Smooth muscle cell (in vitro differentiated cells): ENCODE results near the gene CPED1. TPM values are rescaled to one million over a fixed set of nuclear protein-coding genes. Genes with fewer than 3 reads are reported as not detected.

Experiments
- DNase-seq: peaks from one replicate; lab custom pipeline; 2025; ENCODE audit not compliant: unreplicated experiment; lab: John Stamatoyannopoulos, UW
- H2AFZ ChIP-seq: fragments of 200-600 bp; sonication (generic); 2 replicates; pipeline ENCODE4 v1.6.0; 2016; ENCODE audit warnings: antibody characterized with exemption, low read depth, mild to moderate bottlenecking
- H3F3A ChIP-seq: fragments of 200-600 bp; sonication (generic); 2 replicates; pipeline ENCODE4 v1.6.0; 2017; ENCODE audit warnings: antibody characterized with exemption, low read depth
- H3K27ac ChIP-seq: fragments of 200-600 bp; sonication (generic); 2 replicates; pipeline ENCODE4 v1.5.1; 2016; ENCODE audit warnings: low read depth, mild to moderate bottlenecking
- H3K27me3 ChIP-seq: fragments of 200-600 bp; sonication (generic); 2 replicates; pipeline ENCODE4 v1.6.1; 2016; ENCODE audit warnings: low read depth, mild to moderate bottlenecking
- H3K36me3 ChIP-seq: fragments of 200-600 bp; sonication (generic); 2 replicates; pipeline ENCODE4 v1.5.1; 2016; ENCODE audit warnings: low read depth
- H3K4me1 ChIP-seq: fragments of 200-600 bp; sonication (generic); 2 replicates; pipeline ENCODE4 v1.5.1; 2016; ENCODE audit warnings: low read depth
- H3K4me2 ChIP-seq: fragments of 200-600 bp; sonication (generic); 2 replicates; pipeline ENCODE4 v1.6.0; 2016; ENCODE audit warnings: mild to moderate bottlenecking
- H3K4me3 ChIP-seq: fragments of 200-600 bp; sonication (generic); 2 replicates; pipeline ENCODE4 v1.5.1; 2016; ENCODE audit warnings: mild to moderate bottlenecking
- H3K79me2 ChIP-seq: fragments of 200-600 bp; sonication (generic); 2 replicates; pipeline ENCODE4 v1.6.0; 2016; ENCODE audit warnings: low read depth, mild to moderate bottlenecking
- H3K9ac ChIP-seq: fragments of 200-600 bp; sonication (generic); 2 replicates; pipeline ENCODE4 v1.6.0; 2016; ENCODE audit warnings: low read depth
- H3K9me3 ChIP-seq: fragments of 200-600 bp; sonication (generic); replicated peaks from 2 replicates; pipeline ENCODE4 v1.5.1; 2016; ENCODE audit warnings: low read depth
- H4K20me1 ChIP-seq: fragments of 200-600 bp; sonication (generic); 2 replicates; pipeline ENCODE4 v1.6.0; 2016; ENCODE audit warnings: low read depth
- CTCF ChIP-seq: fragments of 200-600 bp; sonication (generic); IDR thresholded peaks from 2 replicates; pipeline ENCODE4 v1.5.1; 2017; ENCODE audit warnings: borderline replicate concordance, mild to moderate bottlenecking, antibody characterized with exemption; ENCODE audit not compliant: insufficient read depth, poor library complexity, severe bottlenecking
- WGBS: methylation state at CpG from one replicate; pipeline ENCODE4 v1.1.7; 2016; ENCODE audit warnings: low lambda C conversion rate; 5-methylcytosine and 5-hydroxymethylcytosine counted together
- polyA plus RNA-seq: library from polyadenylated mRNA; unstranded; fragments of >200 nt; fragmentation: Nextera tagmentation; extraction: Ambion mirVana; gene quantifications from 2 replicates; pipeline ENCODE4 v1.2.1, GENCODE V29; 2016
- total RNA-seq: library from RNA; depleted of rRNA; stranded (reverse); fragments of >200 nt; gene quantifications from 2 replicates; pipeline ENCODE4 v1.2.3, GENCODE V29; 2014

The CPED1 gene
- total and polyA plus RNA-seq, 2 experiments from 2014 or later, result 9.5 to 12.9 TPM

DNA sequence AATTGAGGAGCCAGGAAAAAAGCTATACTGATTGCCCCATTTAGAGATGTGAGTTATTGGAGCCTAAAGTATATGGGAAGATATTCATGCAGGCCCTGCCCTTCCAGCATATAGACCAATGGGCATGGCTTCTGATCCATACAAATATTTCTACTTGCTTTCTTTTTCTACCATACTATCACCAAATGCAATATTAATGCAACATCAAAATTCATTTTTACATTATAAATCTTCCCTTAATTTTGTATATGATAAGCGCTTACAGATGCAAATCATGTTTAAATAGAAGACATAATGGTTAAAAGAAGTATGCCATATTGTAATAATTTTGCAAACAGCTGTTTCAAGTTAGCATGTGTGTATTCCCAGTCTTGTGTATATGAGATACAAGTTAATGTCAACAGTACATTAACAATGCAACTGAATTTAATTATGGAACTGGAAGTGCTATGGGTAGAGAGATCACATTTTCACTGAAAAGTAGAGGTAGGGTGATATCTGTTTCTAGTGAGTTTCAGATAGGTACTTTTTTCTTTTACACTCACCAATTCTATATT lies 315.7 kb downstream of the CPED1 start:
- Histone ChIP-seq H3K27me3 (no peaks in the 10 kb centered on the region), H3K9me3 (no peaks in the 10 kb centered on the region), H2AFZ (no peak overlapping the region), H3K27ac (no peak overlapping the region), H3K4me1 (no peaks in the 10 kb centered on the region), H4K20me1 (no peaks in the 10 kb centered on the region), H3K9ac (no peak overlapping the region), H3K4me3 (no peak overlapping the region), H3K4me2 (no peak overlapping the region), H3K79me2 (no peaks in the 10 kb centered on the region), H3K36me3 (no peaks in the 10 kb centered on the region), H3F3A (no peaks in the 10 kb centered on the region)
- no peak for DNase-seq
- no peak for TF ChIP-seq CTCF
- 97% methylated on average over 1 of the region's 1 CpG for WGBS

DNA sequence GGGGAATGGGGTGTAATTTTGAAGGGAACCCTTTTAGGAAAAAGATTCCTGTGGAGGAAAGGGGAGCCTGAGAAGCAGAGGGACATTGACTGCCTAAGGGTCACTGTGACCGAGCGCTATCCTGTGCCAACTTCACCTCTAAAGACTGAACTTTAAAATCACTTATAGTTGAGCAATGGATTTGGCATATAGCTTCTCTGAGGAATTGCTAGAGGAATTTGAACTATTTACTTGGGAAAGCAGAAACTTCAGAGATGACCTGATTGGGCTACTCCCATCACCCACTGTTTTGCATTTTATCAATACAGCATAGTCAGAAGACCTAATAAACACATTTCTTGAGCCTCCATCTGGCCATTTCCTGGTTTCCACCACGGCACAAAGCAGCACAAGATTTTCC lies 316.6 kb downstream of the CPED1 start:
- no peak overlapping the region for H3K9ac ChIP-seq
- H3K4me1 ChIP-seq, result no peaks in the 10 kb centered on the region
- no peaks in the 10 kb centered on the region for H3K36me3 ChIP-seq
- H3F3A ChIP-seq, result no peaks in the 10 kb centered on the region
- no peak for TF ChIP-seq CTCF
- H3K9me3 ChIP-seq, result no peaks in the 10 kb centered on the region
- WGBS, result 64% methylated on average over 3 of the region's 3 CpGs
- no peak overlapping the region for H3K4me2 ChIP-seq
- no peaks in the 10 kb centered on the region for H4K20me1 ChIP-seq
- H3K79me2 ChIP-seq, result no peaks in the 10 kb centered on the region
- H2AFZ ChIP-seq, result no peak overlapping the region
- no peak for DNase-seq
- H3K27me3 ChIP-seq, result no peaks in the 10 kb centered on the region
- H3K27ac ChIP-seq, result no peak overlapping the region
- H3K4me3 ChIP-seq, result no peak overlapping the region

- no peak for DNase-seq
- no peak overlapping the region for H3K9ac ChIP-seq
- no peaks in the 10 kb centered on the region for H3K36me3 ChIP-seq
- H3K4me1 ChIP-seq, result no peaks in the 10 kb centered on the region
- H3K9me3 ChIP-seq, result no peaks in the 10 kb centered on the region
- H3K79me2 ChIP-seq, result no peaks in the 10 kb centered on the region
- TF ChIP-seq CTCF, result no peak
- H2AFZ ChIP-seq, result no peak overlapping the region
- H3K4me3 ChIP-seq, result no peak overlapping the region
- no peak overlapping the region for H3K4me2 ChIP-seq
- H3K27ac ChIP-seq, result no peak overlapping the region
- whole genome bisulfite sequencing, result 62% methylated on average over 3 of the region's 3 CpGs
- H3K27me3 ChIP-seq, result no peaks in the 10 kb centered on the region
- H3F3A ChIP-seq, result no peaks in the 10 kb centered on the region
- no peaks in the 10 kb centered on the region for H4K20me1 ChIP-seq
Observed at GRCh38 chr7:121306565-121306964, 318.1 kb downstream of the CPED1 start.

GRCh38 chr7:121307021-121307574 lies 318.6 kb downstream of the CPED1 start:
- Histone ChIP-seq H3K79me2 (no peaks in the 10 kb centered on the region), H3K9ac (no peak overlapping the region), H3K36me3 (no peaks in the 10 kb centered on the region), H3F3A (no peaks in the 10 kb centered on the region), H3K27ac (no peak overlapping the region), H3K4me3 (no peak overlapping the region), H3K4me1 (no peaks in the 10 kb centered on the region), H2AFZ (no peak overlapping the region), H3K9me3 (no peaks in the 10 kb centered on the region), H4K20me1 (no peaks in the 10 kb centered on the region), H3K27me3 (no peaks in the 10 kb centered on the region), H3K4me2 (no peak overlapping the region)
- no peak for TF ChIP-seq CTCF
- DNase-seq, result no peak
- WGBS, result 63% methylated on average over 4 of the region's 4 CpGs
